ENCODE results near the gene TALDO1. TPM values are rescaled to one million over a fixed set of nuclear protein-coding genes. Genes with fewer than 3 reads are reported as not detected.

Gene TALDO1
- total and polyA plus RNA-seq, 2 of the 8 experiments (the other 6 are each of a cell fraction or from before 2014, with no cell fraction given) = 265 to 308 TPM

- no peak for TF ChIP-seq POLR2AphosphoS5 (IDR thresholded peaks at IDR 0.05; ENCODE audit: low read depth, low read length)
- TF ChIP-seq SP4 (IDR thresholded peaks at IDR 0.05; ENCODE audit: low read length) = no peak
- TF ChIP-seq SIRT6 (IDR thresholded peaks at IDR 0.05; ENCODE audit: low read length) = no peak
- no peak for TF ChIP-seq RAD21 (IDR thresholded peaks at IDR 0.05 in 1 of 2, conservative IDR thresholded peaks at IDR 0.05 in 1 of 2; ENCODE audit: low read depth in 2 of 2, low read length in 2 of 2)
- TF ChIP-seq SAP30 (IDR thresholded peaks at IDR 0.05; ENCODE audit: insufficient read depth, insufficient replicate concordance, low read length) = no peak
- TF ChIP-seq HDAC6 (IDR thresholded peaks at IDR 0.05; ENCODE audit: low read depth, low read length) = no peak
Observed at GRCh38 chr11:724778-725386, 22.4 kb upstream of the TALDO1 start (continued).

Data from H1 (cell line).